ENCODE results near the gene AGMAT. TPM values are rescaled to one million over a fixed set of nuclear protein-coding genes. Genes with fewer than 3 reads are reported as not detected.

Gene AGMAT
- total RNA-seq, 4 donors from 2014 or later, result 15.7 to 45.4 (median 39.6) TPM

GRCh38 chr1:15575549-15576150, 9.2 kb downstream of the AGMAT start:
- Histone ChIP-seq H3K4me1 (peaks cover 0 to 9% (median 5%) of the 10 kb centered on the region in 4 donors), H3K9me3 (no peaks in the 10 kb centered on the region), H3K4me3 (no peak overlapping the region), H3K27ac (no peak overlapping the region), H3K27me3 (no peaks in the 10 kb centered on the region), H3K36me3 (peaks cover 0 to 30% (median 0%) of the 10 kb centered on the region in 3 donors)
- TF ChIP-seq POLR2A (IDR thresholded peaks at IDR 0.05) (no peak), CTCF (IDR thresholded peaks at IDR 0.05) (no peak)
- no peak for DNase-seq

GRCh38 chr1:15574741-15575140, 10.1 kb downstream of the AGMAT start:
- Histone ChIP-seq H3K9me3 (no peaks in the 10 kb centered on the region), H3K27me3 (no peaks in the 10 kb centered on the region), H3K36me3 (peaks cover 0 to 34% (median 0%) of the 10 kb centered on the region in 3 donors), H3K4me1 (peaks cover 0 to 7% (median 4%) of the 10 kb centered on the region in 4 donors), H3K27ac (no peak overlapping the region), H3K4me3 (no peak overlapping the region)
- TF ChIP-seq CTCF (IDR thresholded peaks at IDR 0.05) (no peak), POLR2A (IDR thresholded peaks at IDR 0.05) (no peak)
- no peak for DNase-seq

- TF ChIP-seq CTCF (IDR thresholded peaks at IDR 0.05) (no peak), POLR2A (IDR thresholded peaks at IDR 0.05) (no peak)
Measured at GRCh38 chr1:15573477-15573876, 11.4 kb downstream of the AGMAT start.

GRCh38 chr1:15571266-15571665, 13.6 kb downstream of the AGMAT start:
- Histone ChIP-seq H3K36me3 (peaks cover 0 to 51% (median 0%) of the 10 kb centered on the region in 3 donors), H3K4me1 (no peaks in the 10 kb centered on the region), H3K9me3 (no peaks in the 10 kb centered on the region), H3K27ac (no peak overlapping the region), H3K27me3 (no peaks in the 10 kb centered on the region), H3K4me3 (no peak overlapping the region)
- DNase-seq, result no peak
- TF ChIP-seq POLR2A (IDR thresholded peaks at IDR 0.05) (no peak), CTCF (IDR thresholded peaks at IDR 0.05) (no peak)

More at GRCh38 chr1:15573477-15573876, 11.4 kb downstream of the AGMAT start:
- Histone ChIP-seq H3K9me3 (no peaks in the 10 kb centered on the region), H3K4me3 (no peak overlapping the region), H3K36me3 (peaks cover 0 to 34% (median 0%) of the 10 kb centered on the region in 3 donors), H3K27me3 (no peaks in the 10 kb centered on the region), H3K4me1 (no peaks in the 10 kb centered on the region), H3K27ac (no peak overlapping the region)
- DNase-seq, result no peak

- Histone ChIP-seq H3K4me3 (no peak overlapping the region), H3K9me3 (no peaks in the 10 kb centered on the region), H3K27me3 (no peaks in the 10 kb centered on the region), H3K36me3 (peaks cover 0 to 55% (median 0%) of the 10 kb centered on the region in 3 donors), H3K27ac (no peak overlapping the region), H3K4me1 (no peaks in the 10 kb centered on the region)
- DNase-seq, result no peak
- TF ChIP-seq POLR2A (IDR thresholded peaks at IDR 0.05), result no peak
- no peak for TF ChIP-seq CTCF (IDR thresholded peaks at IDR 0.05)
Measured at GRCh38 chr1:15570861-15571260, 14.0 kb downstream of the AGMAT start.
